NCI-H2196 treated with DMSO at 0.1 percent for 48 hours (cell line): ENCODE measurements around the gene VSIG10L2.
"Not testable (repeated sequence)": the region's sequence is repeated elsewhere in the genome, so short reads cannot be mapped to it uniquely, and the experiment has no call there.

Source experiments
- DNase-seq: peaks from one replicate; lab custom pipeline; 2025; ENCODE audit not compliant: unreplicated experiment; lab: John Stamatoyannopoulos, UW

The VSIG10L2 gene

GRCh38 chr11:125945797-125946520 is at the start of gene VSIG10L2:
TSS of gene VSIG10L2 (plus strand) at chr11:125946044. CDS start at chr11:125946056, 12 bp downstream.
- no peak for DNase-seq

- no peak for DNase-seq
Measured at GRCh38 chr11:125901872-125902271, 44.0 kb upstream of the VSIG10L2 start.

GRCh38 chr11:125902277-125902926 is 43.4 kb upstream of the VSIG10L2 start:
- no peak for DNase-seq

- DNase-seq: peak; percentile 91
Measured at GRCh38 chr11:125902927-125903710, 42.7 kb upstream of the VSIG10L2 start, which contains the start of gene PUS3. TSS of gene PUS3 (minus strand) at chr11:125903206. CDS start at chr11:125896284, 6,922 bp downstream.

GRCh38 chr11:125903711-125904659 is 41.9 kb upstream of the VSIG10L2 start, which contains the start of gene DDX25:
TSS of gene DDX25 (plus strand) at chr11:125904508. CDS start at chr11:125904518, 10 bp downstream.
- peak; percentile 4 for DNase-seq

- no peak for DNase-seq
Measured at GRCh38 chr11:125904678-125905077, 41.2 kb upstream of the VSIG10L2 start.

GRCh38 chr11:125910226-125910849 is 35.5 kb upstream of the VSIG10L2 start:
- no peak for DNase-seq

- not testable (repeated sequence) for DNase-seq
Measured at GRCh38 chr11:125914601-125915000, 31.2 kb upstream of the VSIG10L2 start.

GRCh38 chr11:125916683-125917347 is 29.0 kb upstream of the VSIG10L2 start:
- no peak for DNase-seq

GRCh38 chr11:125918140-125918840 is 27.6 kb upstream of the VSIG10L2 start:
- no peak for DNase-seq

GRCh38 chr11:125921042-125921441 is 24.8 kb upstream of the VSIG10L2 start:
- no peak for DNase-seq

- no peak for DNase-seq
Measured at GRCh38 chr11:125922156-125922555, 23.7 kb upstream of the VSIG10L2 start.

- peak; percentile 48 for DNase-seq
Measured at GRCh38 chr11:125923012-125923579, 22.7 kb upstream of the VSIG10L2 start.

GRCh38 chr11:125923633-125924032 is 22.2 kb upstream of the VSIG10L2 start:
- DNase-seq: no peak

- DNase-seq: no peak
Measured at GRCh38 chr11:125924384-125925007, 21.3 kb upstream of the VSIG10L2 start.

- no peak for DNase-seq
Measured at GRCh38 chr11:125925247-125925740, 20.6 kb upstream of the VSIG10L2 start.

- no peak for DNase-seq
Measured at GRCh38 chr11:125925804-125926203, 20.0 kb upstream of the VSIG10L2 start.

- DNase-seq: no peak
Measured at GRCh38 chr11:125926682-125927081, 19.2 kb upstream of the VSIG10L2 start.
